Measurements from ENCODE around the gene NF2.
A peak's percentile ranks its signal among the peaks of the same experiment; 100 is the strongest.

The NF2 gene

DNA sequence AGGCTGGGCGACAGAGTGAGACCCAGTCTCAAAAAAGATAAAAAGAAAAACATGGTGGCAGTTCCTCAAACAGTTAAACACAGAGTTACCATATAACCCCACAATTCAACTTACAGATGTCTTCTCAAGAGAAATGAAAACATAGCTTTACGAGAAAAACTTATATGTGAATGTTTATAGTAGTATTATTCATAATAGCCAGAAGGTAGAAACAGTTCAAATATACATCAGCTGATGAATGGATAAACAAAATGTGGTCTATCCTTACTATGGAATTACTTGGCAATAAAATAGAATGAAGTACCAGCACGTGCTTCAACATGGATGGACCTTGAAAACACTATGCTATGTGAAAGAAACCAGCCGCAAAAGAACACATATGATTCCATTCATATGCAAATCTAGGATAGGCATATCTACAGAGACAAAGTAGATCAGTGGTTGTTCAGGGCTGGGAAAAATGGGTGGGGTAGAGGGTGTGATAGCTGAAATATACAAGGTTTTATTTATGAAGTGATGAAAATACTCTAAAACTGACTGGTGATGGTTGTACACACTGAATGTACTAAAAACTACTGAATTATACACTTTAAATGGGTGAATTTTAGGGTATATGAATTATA, 12.4 kb downstream of the NF2 start:
- H3K4me3 ChIP-seq (ENCODE audit: low read depth, low read length) = no peak overlapping the region
- TF ChIP-seq, protein P1, sequence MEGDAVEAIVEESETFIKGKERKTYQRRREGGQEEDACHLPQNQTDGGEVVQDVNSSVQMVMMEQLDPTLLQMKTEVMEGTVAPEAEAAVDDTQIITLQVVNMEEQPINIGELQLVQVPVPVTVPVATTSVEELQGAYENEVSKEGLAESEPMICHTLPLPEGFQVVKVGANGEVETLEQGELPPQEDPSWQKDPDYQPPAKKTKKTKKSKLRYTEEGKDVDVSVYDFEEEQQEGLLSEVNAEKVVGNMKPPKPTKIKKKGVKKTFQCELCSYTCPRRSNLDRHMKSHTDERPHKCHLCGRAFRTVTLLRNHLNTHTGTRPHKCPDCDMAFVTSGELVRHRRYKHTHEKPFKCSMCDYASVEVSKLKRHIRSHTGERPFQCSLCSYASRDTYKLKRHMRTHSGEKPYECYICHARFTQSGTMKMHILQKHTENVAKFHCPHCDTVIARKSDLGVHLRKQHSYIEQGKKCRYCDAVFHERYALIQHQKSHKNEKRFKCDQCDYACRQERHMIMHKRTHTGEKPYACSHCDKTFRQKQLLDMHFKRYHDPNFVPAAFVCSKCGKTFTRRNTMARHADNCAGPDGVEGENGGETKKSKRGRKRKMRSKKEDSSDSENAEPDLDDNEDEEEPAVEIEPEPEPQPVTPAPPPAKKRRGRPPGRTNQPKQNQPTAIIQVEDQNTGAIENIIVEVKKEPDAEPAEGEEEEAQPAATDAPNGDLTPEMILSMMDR (IDR thresholded peaks at IDR 0.05; ENCODE audit: low read depth, low read length) = no peak

DNA sequence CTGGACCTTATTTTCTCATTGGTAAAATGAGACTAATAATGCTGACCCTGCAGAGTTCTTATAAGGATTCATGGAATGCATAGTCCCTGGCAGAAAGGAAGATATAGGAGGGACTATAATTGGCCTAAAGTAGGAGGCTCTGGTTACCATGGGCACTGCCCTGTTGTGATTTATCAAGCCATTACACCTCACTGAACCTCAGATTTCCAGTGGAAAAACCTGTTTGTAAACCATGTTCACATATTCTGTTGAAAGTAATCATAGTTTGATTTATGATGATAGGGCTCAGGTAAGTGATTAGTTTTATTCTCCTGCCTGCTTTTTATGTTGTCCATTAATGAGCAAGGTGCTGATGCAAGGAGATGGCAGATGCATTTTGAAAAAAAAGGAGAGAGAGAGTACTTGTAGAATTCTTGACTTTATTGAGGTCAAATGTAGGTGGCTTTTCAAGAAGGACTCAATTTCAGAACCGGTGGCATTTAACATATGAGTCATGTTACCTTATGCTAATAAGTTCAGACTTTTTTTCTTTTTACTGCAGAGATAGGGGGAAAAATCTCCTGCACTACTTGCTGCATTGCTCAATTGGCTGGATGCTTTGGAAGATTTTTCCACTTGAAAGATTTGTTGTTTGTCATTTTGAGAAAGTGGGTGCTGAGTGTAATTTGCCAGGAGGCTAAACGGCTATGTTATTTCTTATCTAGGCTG, 14.6 kb downstream of the NF2 start:
- TF ChIP-seq, protein P1 (IDR thresholded peaks at IDR 0.05; ENCODE audit: low read depth, low read length) = no peak

DNA sequence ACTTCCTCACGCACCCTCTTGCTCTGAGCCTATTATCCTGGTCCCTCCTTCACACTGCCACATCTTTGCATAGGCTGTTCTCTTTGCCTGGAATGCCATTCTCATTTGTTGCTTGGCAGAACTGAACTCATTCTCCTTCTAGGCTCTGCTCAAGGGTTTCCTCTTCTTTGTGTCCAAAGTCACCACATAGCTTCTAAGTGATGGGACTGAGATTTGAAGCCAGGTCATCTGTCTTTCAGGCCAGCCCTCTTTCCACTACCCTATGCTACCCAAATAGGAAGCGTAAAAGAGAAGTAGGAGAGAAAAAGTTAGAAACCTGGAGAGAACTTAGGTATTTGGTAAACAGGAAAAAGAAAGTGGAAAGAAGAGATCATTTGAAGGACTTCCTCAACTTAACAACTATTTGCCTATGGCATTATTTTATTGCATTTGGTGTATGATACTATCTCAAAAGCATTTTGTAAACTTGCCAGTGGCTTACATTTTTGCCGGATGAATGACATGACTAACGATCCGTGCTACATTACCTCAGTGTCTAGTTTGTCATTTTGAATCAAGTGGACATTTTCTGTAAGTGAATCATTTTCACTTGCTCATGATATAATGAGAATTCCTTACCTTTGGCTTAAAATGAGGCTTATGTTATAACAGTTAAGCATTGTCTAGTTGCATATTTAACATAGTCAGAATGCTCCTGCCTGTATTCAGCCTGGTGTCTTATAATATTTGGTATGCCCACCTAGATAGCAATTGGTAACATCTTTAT, 18.5 kb downstream of the NF2 start:
- H3K4me3 ChIP-seq (ENCODE audit: low read depth, low read length) = peak overlapping the region; percentile 39
- TF ChIP-seq, protein P1 (IDR thresholded peaks at IDR 0.05; ENCODE audit: low read depth, low read length) = no peak

More for the DNA sequence above, 14.6 kb downstream of the NF2 start:
- H3K4me3 ChIP-seq (ENCODE audit: low read depth, low read length) = no peak overlapping the region

DNA sequence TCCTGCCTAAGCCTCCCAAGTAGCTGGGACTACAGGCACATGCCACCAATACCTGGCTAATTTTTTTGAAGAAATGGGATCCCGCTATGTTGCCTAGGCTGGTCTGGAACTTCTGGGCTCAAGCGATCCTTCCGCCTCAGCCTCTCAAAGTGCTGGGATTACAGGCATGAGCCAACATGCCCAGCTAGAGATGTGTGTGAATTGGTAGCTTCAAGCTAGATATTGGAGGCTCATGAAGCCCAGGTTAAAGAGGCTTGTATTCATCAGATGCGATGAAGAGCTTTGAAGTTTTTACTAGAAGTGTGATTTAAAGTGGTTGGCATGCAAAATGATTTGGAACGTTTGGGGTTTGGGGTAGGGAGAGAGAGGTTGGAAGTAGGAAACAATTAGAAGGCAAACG, 19.6 kb downstream of the NF2 start:
- TF ChIP-seq, protein P1 (IDR thresholded peaks at IDR 0.05; ENCODE audit: low read depth, low read length) = no peak
- no peak overlapping the region for H3K4me3 ChIP-seq (ENCODE audit: low read depth, low read length)

DNA sequence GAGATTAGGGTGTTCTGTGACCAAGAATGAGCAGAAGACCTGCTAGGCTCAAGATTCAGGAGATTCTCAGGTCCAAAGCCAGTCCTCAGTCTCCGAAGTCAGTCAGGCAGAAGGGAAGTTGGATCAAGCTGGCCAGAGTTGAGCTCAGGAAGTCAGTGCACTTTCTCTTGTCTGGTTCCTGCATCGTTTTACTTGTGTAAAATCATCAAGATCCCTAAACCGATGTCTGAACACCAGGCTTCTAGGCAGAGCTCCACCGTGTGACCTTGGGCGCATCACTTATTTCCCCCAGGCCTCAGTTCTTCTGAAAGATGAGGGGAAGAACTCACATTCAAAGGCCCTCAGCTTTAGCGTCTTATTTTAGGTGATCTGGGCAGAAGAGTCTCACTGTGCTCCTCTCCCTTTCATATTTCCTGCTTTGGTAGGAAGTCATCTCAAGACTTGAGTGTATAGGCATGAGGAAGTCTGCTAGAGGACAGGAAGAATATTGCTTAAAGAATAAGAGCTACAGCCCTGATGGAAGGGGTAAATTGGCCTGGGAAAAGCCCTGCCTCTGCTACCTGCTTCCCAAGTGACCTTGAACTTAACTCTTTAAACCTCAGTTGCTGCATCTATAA, 20.2 kb downstream of the NF2 start:
- no peak overlapping the region for H3K4me3 ChIP-seq (ENCODE audit: low read depth, low read length)
- TF ChIP-seq, protein P1 (IDR thresholded peaks at IDR 0.05; ENCODE audit: low read depth, low read length) = no peak

DNA sequence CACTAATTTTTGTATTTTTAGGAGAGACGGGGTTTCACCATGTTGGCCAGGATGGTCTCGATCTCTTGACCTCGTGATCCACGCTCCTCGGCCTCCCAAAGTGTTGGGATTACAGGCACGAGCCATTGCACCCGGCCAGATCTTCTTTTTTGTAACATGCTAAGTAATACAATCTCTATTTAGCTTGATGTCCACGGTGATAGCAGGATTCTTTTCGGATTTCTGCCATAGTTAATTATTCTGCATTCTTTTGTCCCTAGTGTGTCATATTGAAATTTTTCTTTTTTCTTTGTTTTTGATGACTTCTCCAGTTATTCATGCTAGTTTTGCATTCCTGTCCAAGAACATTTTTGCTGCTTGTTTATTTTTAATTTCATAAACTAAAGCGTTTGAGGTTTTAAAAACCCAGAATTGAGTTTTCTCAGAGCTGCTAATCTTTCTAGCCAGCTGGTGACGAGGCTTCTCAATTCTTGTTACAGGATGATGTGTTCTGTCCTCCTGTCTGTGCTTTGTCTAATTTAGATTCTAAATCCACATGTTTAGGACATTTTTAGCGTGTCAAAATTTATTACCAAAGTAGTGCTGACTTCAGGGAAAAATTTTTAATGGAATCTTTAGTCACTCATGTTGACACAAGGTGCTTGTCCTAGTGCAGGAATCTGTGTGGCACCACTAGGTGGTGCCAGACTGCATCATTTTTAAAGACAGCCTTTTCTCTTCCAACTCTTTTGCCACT, 21.8 kb downstream of the NF2 start:
- TF ChIP-seq, protein P1 (IDR thresholded peaks at IDR 0.05; ENCODE audit: low read depth, low read length) = peak; percentile 70
- no peak overlapping the region for H3K4me3 ChIP-seq (ENCODE audit: low read depth, low read length)

Measured in WI38 (cell line).